A549 (cell line): Measurements from ENCODE around the gene TRAF3IP1.

Experiments
- CEBPB ChIP-seq, 2 experiments: fragments of >200 bp in 1 of 2; sonication (Bioruptor Twin) in 1 of 2; formaldehyde crosslinking in 1 of 2; IDR thresholded peaks; 2 replicates each; pipeline ENCODE4 v1.6.1; 2012 to 2016
- CTCF ChIP-seq: fragments of >200 bp; sonication (Bioruptor Twin); formaldehyde crosslinking; IDR thresholded peaks from 3 replicates; pipeline ENCODE4 v1.5.1; 2016
- EP300 ChIP-seq, 2 experiments: fragments of >200 bp; sonication (Bioruptor Twin); formaldehyde crosslinking; IDR thresholded peaks; 2 replicates in 1 of 2; 3 replicates in 1 of 2; pipeline ENCODE4 v1.6.1; 2016 to 2017
- ESRRA ChIP-seq: fragments of 150-350 bp; IDR thresholded peaks from 2 replicates; pipeline ENCODE4 v1.6.1; 2014; ENCODE audit warnings: mild to moderate bottlenecking, low read length, borderline replicate concordance
- MYC ChIP-seq: IDR thresholded peaks from 2 replicates; pipeline ENCODE4 v1.6.1; 2012; ENCODE audit warnings: mild to moderate bottlenecking, inconsistent platforms, low read length, improper control_type of control experiment, borderline replicate concordance
- NR3C1 ChIP-seq: fragments of >200 bp; sonication (Bioruptor Twin); formaldehyde crosslinking; IDR thresholded peaks from 3 replicates; pipeline ENCODE4 v1.6.1; 2017
- POLR2A ChIP-seq: IDR thresholded peaks from 2 replicates; pipeline ENCODE4 v1.6.1; 2012; ENCODE audit warnings: mild to moderate bottlenecking, low read length

- TF ChIP-seq NR3C1 (no peak), CTCF (no peak), CEBPB (IDR thresholded peaks at IDR 0.05) (no peak), POLR2A (no peak), MYC (no peak), ESRRA (no peak), EP300 (IDR thresholded peaks at IDR 0.05) (no peak)
Observed at GRCh38 chr2:238420878-238421694, 100.8 kb downstream of the TRAF3IP1 start.
